Lung microvascular endothelial cell (primary cell): ENCODE data around the gene NOTUM. TPM values are rescaled to one million over a fixed set of nuclear protein-coding genes. Genes with fewer than 3 reads are reported as not detected.
A peak's percentile ranks its signal among the peaks of the same experiment; 100 is the strongest.

Experiments
- DNase-seq, 2 donors: peaks; one replicate each; pipeline versions ENCODE4 v3.0.0 to v3.0.0-alpha.2; 2010; ENCODE audit warnings: low read depth in 2 of 2
- total RNA-seq: library from RNA; depleted of rRNA; stranded (reverse); fragments of >200 nt; gene quantifications from 2 replicates; pipeline ENCODE4 v1.2.1, GENCODE V29; 2014

Gene NOTUM
- under 0.01 TPM in 2 replicates for total RNA-seq

DNA sequence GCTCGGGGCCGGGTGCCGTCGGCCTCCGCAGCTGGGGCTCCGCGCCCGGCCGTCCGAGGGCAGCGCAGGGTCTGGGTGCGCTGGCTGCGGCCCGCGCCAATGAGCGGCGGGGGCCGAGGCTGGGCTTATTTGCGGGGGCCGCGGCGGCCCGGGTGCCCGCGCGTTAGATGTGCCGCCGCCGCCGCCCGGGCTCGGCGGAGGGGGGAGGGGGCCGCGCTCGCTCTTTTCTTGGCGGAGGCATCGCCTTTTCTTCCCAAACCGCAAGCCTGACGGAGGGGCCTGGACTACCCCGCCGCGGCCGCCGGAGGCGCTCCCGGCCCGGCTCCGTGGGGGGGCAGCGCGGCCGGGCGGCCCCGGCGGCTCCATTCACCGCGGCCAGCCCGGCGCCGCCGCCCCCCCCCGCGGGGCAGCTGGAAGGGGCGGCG, at the start of gene NOTUM:
Gene NOTUM, minus strand, starts transcription at position 101 of the 425 bp plus-strand sequence. CDS start 278 bp downstream, outside the sequence.
- no peak for DNase-seq

DNA sequence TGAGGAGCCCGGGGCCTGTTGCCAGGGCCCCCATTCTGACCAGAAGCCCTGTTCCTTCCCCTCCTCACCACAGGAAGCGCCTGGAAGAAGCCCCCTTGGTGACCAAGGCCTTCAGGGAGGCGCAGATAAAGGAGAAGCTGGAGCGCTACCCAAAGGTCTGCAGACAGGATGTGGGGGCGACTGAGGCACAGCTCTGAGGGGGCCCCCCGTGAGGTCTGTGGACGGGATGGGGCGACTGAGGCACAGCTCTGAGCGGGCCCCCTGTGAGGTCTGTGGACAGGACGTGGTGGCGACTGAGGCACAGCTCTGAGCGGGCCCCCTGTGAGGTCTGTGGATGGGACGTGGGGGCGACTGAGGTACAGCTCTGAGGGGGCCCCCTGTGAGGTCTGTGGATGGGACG, 48.4 kb upstream of the NOTUM start:
- no peak for DNase-seq

DNA sequence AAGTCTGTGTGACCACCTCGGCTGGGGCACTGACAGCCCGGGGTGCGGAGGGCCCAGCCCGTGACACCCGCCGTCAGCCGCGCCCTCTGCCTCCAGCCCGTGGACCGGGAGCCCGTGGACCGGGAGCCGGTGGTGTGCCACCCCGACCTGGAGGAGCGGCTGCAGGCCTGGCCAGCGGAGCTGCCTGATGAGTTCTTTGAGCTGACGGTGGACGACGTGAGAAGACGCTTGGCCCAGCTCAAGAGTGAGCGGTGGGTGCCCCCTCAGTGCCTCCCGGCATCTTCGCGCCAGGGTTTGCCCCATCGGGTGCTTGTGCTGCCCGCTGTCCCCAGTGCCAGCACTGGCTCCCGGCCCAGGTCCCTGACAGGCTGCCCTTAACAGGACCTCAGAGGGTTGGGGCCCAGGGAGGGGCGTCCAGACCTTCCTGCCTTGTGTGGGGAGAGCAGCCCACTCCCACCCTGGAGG, 48.0 kb upstream of the NOTUM start:
- no peak for DNase-seq

- no peak for DNase-seq
These were observed 47.4 kb upstream of the NOTUM start for GRCh38 chr17:82008258-82008940.

DNA sequence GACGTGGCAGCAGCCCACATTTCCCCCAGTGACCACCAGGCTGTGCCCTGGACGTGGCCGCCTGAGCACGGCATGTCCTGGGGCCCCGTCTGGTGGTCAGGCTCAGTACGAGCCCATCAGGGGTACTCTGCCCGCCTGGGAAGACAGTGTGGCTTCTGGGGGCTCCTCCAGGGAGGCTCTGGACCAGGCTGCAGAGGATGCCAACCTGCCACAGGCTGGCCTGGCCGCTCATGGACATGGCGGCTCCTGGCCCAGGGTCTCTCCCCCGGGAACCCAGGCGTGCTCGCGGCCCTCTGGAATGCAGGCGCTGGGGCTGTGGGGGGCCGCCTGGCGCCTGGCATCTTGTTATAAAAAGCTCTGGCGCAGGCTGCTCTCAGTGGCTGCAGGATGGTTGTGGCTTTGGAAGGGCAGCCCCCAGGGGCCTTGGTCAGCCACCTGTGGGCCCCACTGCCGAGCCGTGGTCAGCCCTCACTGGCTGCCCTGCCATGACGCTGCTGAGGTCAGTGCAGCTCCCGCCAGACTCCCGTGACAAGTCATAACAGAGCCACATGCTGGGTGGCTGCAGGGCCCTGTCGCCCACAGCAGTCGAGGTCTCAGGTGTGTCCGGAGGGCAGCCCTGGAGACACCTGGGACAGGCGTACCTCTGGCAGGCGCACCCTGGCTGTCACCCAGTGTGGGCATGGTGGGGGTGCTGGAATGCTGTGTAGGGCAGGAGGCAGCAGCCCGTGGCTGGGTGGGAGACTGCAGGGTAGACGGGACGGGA, 46.7 kb upstream of the NOTUM start:
- no peak for DNase-seq

DNA sequence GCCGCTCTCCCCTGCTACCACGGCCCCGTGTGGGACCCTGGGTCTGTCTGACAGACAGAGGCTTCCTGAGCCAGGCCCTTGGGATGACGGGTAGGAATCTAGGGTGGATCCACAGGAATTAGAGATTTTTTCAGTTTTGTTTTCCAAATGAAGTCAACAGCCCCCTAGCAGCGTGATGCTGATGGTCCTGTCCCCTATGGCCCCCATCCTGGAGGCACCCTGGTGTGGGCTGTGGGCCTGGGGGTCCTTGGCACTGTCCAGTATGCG, 46.2 kb upstream of the NOTUM start:
- no peak for DNase-seq

DNA sequence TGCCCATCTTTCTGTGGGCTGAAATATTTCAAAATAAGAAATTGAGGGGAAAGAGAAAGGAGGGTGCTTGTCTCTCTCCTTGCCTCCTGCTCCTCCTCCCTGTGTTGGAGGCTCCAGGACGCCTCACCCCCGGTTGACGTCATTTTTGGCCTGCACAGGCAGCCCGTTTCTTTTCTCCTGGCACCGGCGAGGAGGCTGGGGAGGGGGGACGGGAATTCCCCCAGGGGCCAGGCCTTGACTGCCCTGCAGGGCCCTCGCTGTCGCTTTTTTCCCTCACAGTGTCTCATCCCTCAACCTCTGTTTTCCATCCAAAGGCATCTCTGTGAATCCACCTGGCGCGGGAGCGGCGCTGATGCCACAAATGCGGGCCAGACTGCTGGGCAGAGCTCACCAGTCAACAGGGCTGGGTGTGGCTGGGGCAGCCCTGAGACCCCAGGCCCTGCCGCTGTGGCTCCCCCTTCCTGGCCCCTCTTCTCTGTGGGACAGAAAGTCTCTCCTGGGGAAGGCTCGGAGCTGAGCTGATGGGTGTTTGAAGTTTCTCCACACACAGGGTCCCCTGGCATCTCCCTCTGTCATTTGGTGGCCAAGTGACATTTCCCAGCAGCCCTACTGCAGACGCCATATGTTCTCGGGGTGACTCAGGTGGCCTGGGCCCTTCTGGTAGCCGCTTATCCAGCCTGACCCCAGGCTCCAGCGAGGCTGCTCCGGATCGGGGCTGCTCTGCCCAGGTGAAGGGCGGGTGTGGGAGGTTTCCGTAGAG, 45.7 kb upstream of the NOTUM start:
- no peak for DNase-seq

GRCh38 chr17:82005701-82006348, 44.8 kb upstream of the NOTUM start:
- DNase-seq: no peak

- no peak for DNase-seq
These were observed 43.8 kb upstream of the NOTUM start for GRCh38 chr17:82004517-82005455.

DNA sequence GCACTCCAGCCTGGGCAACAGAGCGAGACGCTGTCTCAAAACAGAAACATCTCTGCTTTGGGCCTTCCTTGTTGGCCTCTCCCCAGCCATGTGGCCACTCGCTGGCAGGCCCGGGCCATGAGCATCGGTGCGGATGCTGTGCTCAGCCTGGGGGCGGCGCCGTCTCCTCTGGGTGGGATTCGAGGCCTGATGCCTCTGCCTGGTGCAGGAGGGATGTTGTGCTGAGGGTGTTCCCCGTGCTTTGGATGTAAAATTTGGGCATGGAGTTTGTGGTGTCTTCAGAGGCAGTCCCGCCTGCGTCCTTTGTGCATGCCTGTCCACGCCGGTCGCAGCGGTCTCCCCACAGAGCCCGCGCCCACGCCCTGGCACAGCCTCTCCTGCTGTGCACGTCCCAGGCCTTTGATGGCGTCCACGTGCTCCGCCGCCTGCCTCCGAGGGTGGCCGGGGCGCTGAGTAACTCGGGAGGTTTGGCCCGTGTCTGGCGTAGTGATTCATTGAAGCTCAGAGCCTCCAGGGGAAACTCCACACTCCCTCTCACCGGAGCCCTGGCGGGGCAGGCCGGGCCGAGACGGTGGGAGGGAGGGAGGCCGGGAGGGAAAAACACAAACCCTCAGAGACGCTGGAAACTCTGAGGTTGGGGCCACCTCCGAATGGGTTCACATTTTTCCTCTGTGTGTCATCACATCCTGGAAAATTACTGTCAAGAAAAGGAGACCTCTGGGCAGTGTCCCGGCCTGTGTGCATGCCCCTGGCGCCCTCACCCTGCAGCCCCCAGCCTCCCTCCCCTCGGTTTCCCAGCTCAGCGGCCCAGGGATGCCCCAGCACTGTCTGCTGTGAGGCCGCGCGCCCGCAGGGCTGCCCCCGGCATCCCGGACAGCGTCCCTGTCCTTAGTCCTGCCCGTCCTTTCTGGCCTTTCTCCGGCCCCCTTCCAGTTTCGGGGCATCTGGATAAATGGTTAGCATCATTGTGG, 42.7 kb upstream of the NOTUM start:
- peak; percentile 58 to 90 for DNase-seq

DNA sequence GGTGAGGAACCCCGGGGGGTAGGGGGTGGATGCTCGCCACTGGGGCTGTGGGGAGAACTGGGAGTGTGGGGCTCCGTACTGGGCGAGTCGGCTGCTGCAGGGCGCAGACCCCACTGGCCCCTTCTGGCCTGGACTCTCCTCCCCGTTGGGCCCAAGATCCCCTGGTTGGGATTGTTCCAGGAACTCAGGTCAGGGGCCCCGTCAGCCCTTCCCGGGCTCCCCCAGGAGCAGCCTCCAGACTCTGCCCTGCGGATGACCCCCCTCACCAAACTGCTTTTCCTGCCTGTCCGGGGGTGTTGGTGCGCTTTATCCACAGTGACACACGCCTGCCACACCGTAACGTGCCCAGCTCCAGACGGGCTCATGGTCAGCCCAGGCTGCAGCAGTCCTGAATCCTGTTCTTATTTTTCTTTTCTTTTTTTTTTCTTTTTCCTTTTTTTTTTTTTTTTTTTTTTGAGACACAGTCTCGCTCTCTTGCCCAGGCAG, 40.6 kb upstream of the NOTUM start:
- DNase-seq: no peak

DNA sequence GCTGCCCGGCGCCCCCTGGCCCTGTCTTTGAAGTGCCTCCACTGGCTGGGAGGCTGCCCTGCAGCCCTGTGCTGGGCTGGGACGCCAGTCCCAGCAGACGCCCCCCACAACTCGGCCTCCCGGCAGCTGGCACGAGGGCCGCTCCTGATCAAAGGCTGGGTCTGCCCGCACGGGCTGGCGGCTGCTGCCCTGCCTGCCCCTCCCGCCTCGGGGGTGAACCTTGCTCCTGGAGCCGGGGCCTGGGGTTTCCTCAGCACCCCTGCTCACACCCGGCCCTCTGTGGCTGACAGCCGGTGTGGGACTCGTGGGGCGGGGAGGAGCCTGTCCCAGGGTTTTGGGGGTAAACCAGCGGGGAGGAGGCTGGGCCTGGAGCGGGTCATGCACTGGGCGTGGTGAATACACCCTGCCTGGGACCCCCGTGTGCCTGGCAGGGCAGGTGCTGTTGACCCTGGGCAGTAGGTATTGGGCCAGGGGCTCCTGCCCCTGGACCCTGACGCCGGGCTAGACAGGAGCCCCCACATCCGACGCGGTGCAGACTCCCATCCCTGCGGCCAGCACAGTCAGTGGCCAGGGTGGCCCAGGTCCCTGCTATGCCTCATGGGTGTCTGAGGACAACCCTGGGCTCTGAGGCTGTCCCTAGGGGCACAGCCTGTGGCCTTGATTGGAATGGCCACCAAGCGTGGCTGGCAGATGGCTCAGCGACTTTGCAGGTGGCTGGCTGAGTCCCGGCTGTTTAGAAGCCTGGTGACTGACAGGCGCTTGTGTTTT, 40.0 kb upstream of the NOTUM start:
- no peak for DNase-seq

DNA sequence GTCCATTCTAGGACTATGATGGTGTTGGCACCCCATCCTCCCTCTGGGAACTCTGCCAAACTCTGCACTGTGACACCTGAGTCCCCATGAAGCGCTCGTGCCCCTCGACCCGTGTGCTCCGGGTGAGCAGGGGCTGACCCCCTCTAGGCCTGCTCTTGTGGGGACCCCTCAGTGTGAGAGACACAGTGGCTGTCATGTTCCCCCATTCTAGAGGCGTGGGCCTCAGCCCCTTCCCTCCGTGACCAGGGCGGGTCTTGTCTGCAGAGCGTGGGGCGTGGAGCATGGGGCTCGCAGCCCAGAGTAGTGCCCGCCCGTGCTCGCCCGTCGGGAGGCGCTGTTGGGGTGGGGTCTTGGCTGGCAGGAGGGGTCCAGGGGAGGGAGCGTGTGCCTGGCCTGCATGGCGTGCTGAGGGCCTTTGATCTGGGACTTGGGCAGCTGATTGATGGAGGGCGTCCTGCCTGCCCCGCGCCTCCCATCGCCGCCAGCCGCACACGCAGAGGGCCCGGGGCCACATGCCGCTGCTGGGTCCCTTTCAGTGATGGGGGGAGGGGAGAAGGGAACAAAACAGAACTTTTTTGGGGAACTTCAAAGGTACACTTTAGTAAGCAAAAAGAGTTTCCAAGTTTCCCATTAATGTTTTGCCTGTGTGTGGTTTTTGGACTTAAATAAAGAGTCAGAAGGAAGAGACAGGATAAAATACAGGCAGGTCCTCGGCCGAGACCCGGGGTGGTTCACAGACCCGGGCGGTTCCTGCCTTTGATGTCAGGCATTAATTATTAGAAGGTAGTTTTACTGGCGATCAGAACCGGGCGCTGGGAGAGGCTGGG, 39.2 kb upstream of the NOTUM start:
- DNase-seq: no peak

DNA sequence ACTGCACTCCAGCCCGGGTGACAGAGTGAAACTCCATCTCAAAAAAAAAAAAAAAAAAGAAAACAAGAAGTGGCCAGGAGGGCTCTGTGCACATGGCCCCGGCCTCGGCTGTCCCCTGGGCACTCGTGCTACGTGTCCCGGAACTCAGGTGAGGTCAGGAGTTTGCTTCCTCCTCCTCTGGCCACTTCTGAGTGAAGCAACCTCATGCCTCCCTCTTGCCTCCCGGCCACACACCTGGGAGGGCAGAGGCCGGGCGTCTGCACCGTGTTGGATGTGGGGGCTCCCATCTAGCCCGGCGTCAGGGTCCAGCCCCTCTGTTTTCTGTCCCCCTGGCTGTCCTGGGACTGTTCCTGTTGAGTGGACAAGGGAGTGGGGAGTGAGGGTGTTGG, 38.6 kb upstream of the NOTUM start:
- no peak for DNase-seq

GRCh38 chr17:81998691-81999438, 37.9 kb upstream of the NOTUM start:
- no peak for DNase-seq

- peak in 1 of 2 donors; percentile 28 for DNase-seq
These were observed 37.2 kb upstream of the NOTUM start for GRCh38 chr17:81998212-81998611.
